HepG2 (cell line): ENCODE data around the gene MTMR3. TPM values are rescaled to one million over a fixed set of nuclear protein-coding genes. Genes with fewer than 3 reads are reported as not detected.

Experiments used
- ATAC-seq: fragments of 200-7000 bp; cut with Tn5 transposase; 3 replicates; pipeline ENCODE4 v1.9.1; 2020; ENCODE audit warnings: mild to moderate bottlenecking, moderate library complexity
- BruUV-seq: library from RNA; stranded (reverse); fragments of 400-500 nt; replicated peaks from 2 replicates; lab custom pipeline; 2021; lab: Mats Ljungman, UMichigan
- CTCF ChIA-PET: fragments of 300-600 bp; formaldehyde crosslinking; extraction: SDS; loops from one replicate; lab custom pipeline; 2021; ENCODE audit warnings: low total read pairs, inconsistent platforms, low intra/inter-chr PET ratio; lab: Yijun Ruan, JAX
- POLR2A ChIA-PET: fragments of 350-600 bp; sonication (Branson Sonifier 250); formaldehyde crosslinking; loops from one replicate; lab custom pipeline; 2020; ENCODE audit warnings: antibody characterized with exemption, inconsistent platforms; lab: Yijun Ruan, JAX
- DNase-seq: peaks from one replicate; pipeline ENCODE4 v3.0.0-alpha.2; 2015; ENCODE audit warnings: low spot score
- FAIRE-seq: peaks from 3 replicates; lab custom pipeline; 2011; peaks lifted over from hg19 to GRCh38; lab: Jason Lieb, UNC
- H2AFZ ChIP-seq: one replicate; pipeline ENCODE4 v1.6.1; 2011; ENCODE audit warnings: low read length, inconsistent platforms
- H3K27ac ChIP-seq: fragments of 300-600 bp; 3 replicates; pipeline ENCODE4 v1.8.0; 2011; ENCODE audit warnings: mixed run types, mild to moderate bottlenecking, mixed read lengths, low read length, inconsistent platforms; ENCODE audit not compliant: insufficient read depth; ENCODE audit errors: extremely low read length
- H3K27me3 ChIP-seq, 2 experiments: fragments of 200-600 bp in 1 of 2; 2 replicates in 1 of 2; 3 replicates in 1 of 2; pipeline versions ENCODE4 v1.6.0 to v1.8.0; 2011; ENCODE audit warnings: low read length in 2 of 2, mild to moderate bottlenecking in 2 of 2, moderate library complexity in 2 of 2, inconsistent platforms in 1 of 2; ENCODE audit not compliant: insufficient read depth in 2 of 2, control insufficient read depth in 1 of 2
- H3K36me3 ChIP-seq, 2 experiments: fragments of 200-600 bp in 1 of 2; replicated peaks in 1 of 2; 2 replicates in 1 of 2; 3 replicates in 1 of 2; pipeline versions ENCODE4 v1.5.1 to v1.8.0; 2011; ENCODE audit warnings: low read length in 2 of 2, inconsistent platforms in 1 of 2; ENCODE audit not compliant: insufficient read depth in 2 of 2, control insufficient read depth in 1 of 2
- H3K4me1 ChIP-seq: 2 replicates; pipeline ENCODE4 v1.5.1; 2012; ENCODE audit warnings: low read length, inconsistent platforms; ENCODE audit not compliant: insufficient read depth
- H3K4me2 ChIP-seq: 2 replicates; pipeline ENCODE4 v1.6.0; 2011; ENCODE audit warnings: low read depth, low read length, inconsistent platforms
- H3K4me3 ChIP-seq, 3 experiments: fragments of 200-600 bp in 1 of 3; sonication (generic), shearing (Covaris generic) in 1 of 3; replicated peaks in 1 of 3; 2 replicates each; pipeline ENCODE4 v1.5.1; 2011 to 2016; ENCODE audit warnings: low read length in 3 of 3, inconsistent platforms in 2 of 3, low read depth in 2 of 3, mild to moderate bottlenecking in 2 of 3, control low read depth in 1 of 3, mixed read lengths in 1 of 3; ENCODE audit not compliant: insufficient read depth in 1 of 3
- H3K79me2 ChIP-seq: one replicate; pipeline ENCODE4 v1.6.1; 2011; ENCODE audit warnings: low read length, inconsistent platforms; ENCODE audit not compliant: insufficient read depth
- H3K9ac ChIP-seq: 2 replicates; pipeline ENCODE4 v1.6.0; 2011; ENCODE audit warnings: mild to moderate bottlenecking, low read depth, low read length, inconsistent platforms; ENCODE audit not compliant: insufficient read depth
- H3K9me3 ChIP-seq: 2 replicates; pipeline ENCODE4 v1.5.1; 2012; ENCODE audit warnings: mild to moderate bottlenecking, low read length
- H4K20me1 ChIP-seq: 2 replicates; pipeline ENCODE4 v1.6.0; 2011; ENCODE audit warnings: inconsistent platforms, mild to moderate bottlenecking, low read length, moderate library complexity; ENCODE audit not compliant: insufficient read depth
- MAFF ChIP-seq: IDR thresholded peaks from 2 replicates; pipeline ENCODE4 v1.6.1; 2011; ENCODE audit warnings: low read depth, low read length, improper control_type of control experiment
- MAFK ChIP-seq, 2 experiments: IDR thresholded peaks in 1 of 2; conservative IDR thresholded peaks in 1 of 2; 2 replicates each; pipeline ENCODE4 v1.6.1; 2011; ENCODE audit warnings: improper control_type of control experiment in 2 of 2, low read length in 2 of 2
- PAX8 ChIP-seq: sonication (generic); formaldehyde crosslinking; IDR thresholded peaks from 2 replicates; pipeline ENCODE4 v1.8.0; 2022; ENCODE audit warnings: mild to moderate bottlenecking, missing genetic modification reagents, borderline replicate concordance
- ZNF331 ChIP-seq: sonication (generic); formaldehyde crosslinking; IDR thresholded peaks from 2 replicates; pipeline ENCODE4 v1.4.0; 2020; ENCODE audit warnings: missing genetic modification reagents
- WGBS: methylation state at CpG from one replicate; pipeline ENCODE4 v1.1.6; 2017; ENCODE audit warnings: low lambda C conversion rate; 5-methylcytosine and 5-hydroxymethylcytosine counted together
- in situ Hi-C: cut with HindIII; loops from 2 replicates; pipeline ENCODE4 v1.10.0; 2017; ENCODE audit warnings: low pct_unique_long_range_greater_than_20kb; ENCODE audit not compliant: extremely low pct_ligation_motif_present
- intact Hi-C: fragments of 100-400 bp; cut with micrococcal nuclease; formaldehyde crosslinking; loops from one replicate; pipeline ENCODE4 v1.10.0; 2022; ENCODE audit not compliant: unreplicated experiment
- polyA plus RNA-seq, 8 experiments: library from polyadenylated mRNA; depleted of rRNA in 3 of 8; stranded (reverse) in 7 of 8; unstranded in 1 of 8; fragments of >200 nt; fragmentation: Illumina TruSeq in 4 of 8; extraction: Trizol in 4 of 8; gene quantifications; 2 replicates each; pipeline versions ENCODE4 v1.2.1 to v1.2.3, GENCODE V29; 2011 to 2016; ENCODE audit warnings: low read depth in 4 of 8, missing spikeins in 1 of 8, mixed read lengths in 1 of 8; ENCODE audit not compliant: insufficient read depth in 1 of 8
- total RNA-seq, 5 experiments: library from RNA; depleted of rRNA; stranded (reverse); fragments of >200 nt; fragmentation: Illumina TruSeq; extraction: Trizol; gene quantifications; 2 replicates each; pipeline ENCODE4 v1.2.3, GENCODE V29; 2016; ENCODE audit warnings: low read depth in 1 of 5
- TF ChIP-seq, protein P1 (sequence below): sonication (generic); formaldehyde crosslinking; IDR thresholded peaks from 2 replicates; pipeline ENCODE4 v1.4.0; 2020; ENCODE audit warnings: missing genetic modification reagents
- TF ChIP-seq, protein P2 (sequence below): IDR thresholded peaks from 2 replicates; pipeline ENCODE4 v1.6.1; 2018; ENCODE audit warnings: missing genetic modification reagents

MTMR3 gene
- total and polyA plus RNA-seq, 2 of the 13 experiments (the other 11 are each of a cell fraction or from before 2014, with no cell fraction given): 12.6 to 24.8 TPM

DNA sequence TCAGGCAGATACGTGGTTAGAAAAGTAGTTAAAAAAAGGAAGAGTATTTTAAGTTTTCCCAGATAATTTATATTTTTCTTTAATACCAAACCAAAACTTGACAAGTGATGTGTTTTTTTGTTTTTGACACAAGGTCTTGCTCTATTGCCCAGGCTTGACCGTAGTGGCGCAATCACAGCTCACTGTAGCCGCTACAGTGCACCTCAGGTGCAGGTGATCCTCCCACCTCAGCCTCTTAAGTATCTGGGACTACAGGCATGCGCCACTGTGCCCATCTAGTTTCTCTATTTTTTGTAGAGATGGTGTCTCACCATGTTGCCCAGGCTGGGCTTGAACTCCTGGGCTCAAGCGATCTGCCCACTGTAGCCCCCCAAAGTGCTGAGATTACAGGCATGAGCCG is 92.5 kb downstream of the MTMR3 start:
- TF ChIP-seq ZNF331 (CRISPR knock-in tag): no peak
- TF ChIP-seq, protein P1, sequence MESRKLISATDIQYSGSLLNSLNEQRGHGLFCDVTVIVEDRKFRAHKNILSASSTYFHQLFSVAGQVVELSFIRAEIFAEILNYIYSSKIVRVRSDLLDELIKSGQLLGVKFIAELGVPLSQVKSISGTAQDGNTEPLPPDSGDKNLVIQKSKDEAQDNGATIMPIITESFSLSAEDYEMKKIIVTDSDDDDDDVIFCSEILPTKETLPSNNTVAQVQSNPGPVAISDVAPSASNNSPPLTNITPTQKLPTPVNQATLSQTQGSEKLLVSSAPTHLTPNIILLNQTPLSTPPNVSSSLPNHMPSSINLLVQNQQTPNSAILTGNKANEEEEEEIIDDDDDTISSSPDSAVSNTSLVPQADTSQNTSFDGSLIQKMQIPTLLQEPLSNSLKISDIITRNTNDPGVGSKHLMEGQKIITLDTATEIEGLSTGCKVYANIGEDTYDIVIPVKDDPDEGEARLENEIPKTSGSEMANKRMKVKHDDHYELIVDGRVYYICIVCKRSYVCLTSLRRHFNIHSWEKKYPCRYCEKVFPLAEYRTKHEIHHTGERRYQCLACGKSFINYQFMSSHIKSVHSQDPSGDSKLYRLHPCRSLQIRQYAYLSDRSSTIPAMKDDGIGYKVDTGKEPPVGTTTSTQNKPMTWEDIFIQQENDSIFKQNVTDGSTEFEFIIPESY (CRISPR knock-in tag): peak; percentile 11; the same call in 1 of the 2 replicates
- Histone ChIP-seq H3K79me2 (no peaks in the 10 kb centered on the region), H3K27ac (no peak overlapping the region), H4K20me1 (no peaks in the 10 kb centered on the region), H3K9ac (no peak overlapping the region), H2AFZ (no peak overlapping the region), H3K9me3 (no peaks in the 10 kb centered on the region), H3K4me2 (no peak overlapping the region), H3K27me3 (no peaks in the 10 kb centered on the region), H3K36me3 (peaks cover 0 to 11% of the 10 kb centered on the region in 2 experiments; a peak in 3 of 5 replicates), H3K4me1 (no peaks in the 10 kb centered on the region), H3K4me3 (no peak overlapping the region)
- in situ Hi-C loops (no loop called here), intact Hi-C loops (no loop called here)
- POLR2A ChIA-PET: no interaction called here
- BruUV-seq: no TSS peak
- no peak for DNase-seq
- CTCF ChIA-PET: no interaction called here
- FAIRE-seq: no peak
- WGBS: 97% methylated on average over 7 of the region's 7 CpGs
- ATAC-seq: no peak

DNA sequence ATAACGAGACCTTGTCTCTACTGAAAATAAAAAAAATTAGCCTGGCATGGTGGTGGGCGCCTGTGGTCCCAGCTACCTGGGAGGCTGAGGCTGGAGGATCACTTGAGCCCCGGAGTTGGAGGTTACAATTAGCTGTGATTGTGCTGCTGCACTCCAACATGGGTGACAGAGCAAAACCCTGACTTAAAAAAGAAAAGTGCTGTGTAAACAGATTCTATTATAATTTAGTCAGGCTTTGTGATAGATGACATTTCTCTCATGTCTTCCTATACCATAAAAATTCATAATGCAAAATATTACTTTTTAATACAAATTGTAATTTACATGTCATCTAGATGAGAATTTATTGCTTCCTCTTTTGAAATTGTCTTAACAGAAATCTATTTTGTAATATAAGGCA is 94.1 kb downstream of the MTMR3 start:
- 97% methylated on average over 3 of the region's 3 CpGs for WGBS
- in situ Hi-C loops: no loop called here

More for the DNA sequence above, 94.1 kb downstream of the MTMR3 start:
- Histone ChIP-seq H3K36me3 (peaks cover 2 to 9% of the 10 kb centered on the region in 2 experiments; a peak in 3 of 5 replicates), H2AFZ (no peak overlapping the region), H3K4me3 (no peak overlapping the region), H3K79me2 (no peaks in the 10 kb centered on the region), H3K27me3 (no peaks in the 10 kb centered on the region), H3K4me1 (no peaks in the 10 kb centered on the region)
- no peak for ATAC-seq
- BruUV-seq: no TSS peak
- POLR2A ChIA-PET: no interaction called here
- no peak for DNase-seq
- TF ChIP-seq, protein P2, sequence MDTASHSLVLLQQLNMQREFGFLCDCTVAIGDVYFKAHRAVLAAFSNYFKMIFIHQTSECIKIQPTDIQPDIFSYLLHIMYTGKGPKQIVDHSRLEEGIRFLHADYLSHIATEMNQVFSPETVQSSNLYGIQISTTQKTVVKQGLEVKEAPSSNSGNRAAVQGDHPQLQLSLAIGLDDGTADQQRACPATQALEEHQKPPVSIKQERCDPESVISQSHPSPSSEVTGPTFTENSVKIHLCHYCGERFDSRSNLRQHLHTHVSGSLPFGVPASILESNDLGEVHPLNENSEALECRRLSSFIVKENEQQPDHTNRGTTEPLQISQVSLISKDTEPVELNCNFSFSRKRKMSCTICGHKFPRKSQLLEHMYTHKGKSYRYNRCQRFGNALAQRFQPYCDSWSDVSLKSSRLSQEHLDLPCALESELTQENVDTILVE: no peak
- TF ChIP-seq MAFK (conservative IDR thresholded peaks at IDR 0.05 in 1 of 2, IDR thresholded peaks at IDR 0.05 in 1 of 2; ENCODE audit: low read length in 2 of 2): peak; percentile 21 to 59; a peak in 2 of 4 replicates
- no peak for TF ChIP-seq PAX8
- TF ChIP-seq MAFF: peak; percentile 37; the same call in 1 of the 2 replicates
- TF ChIP-seq, all 625 proteins: peak for 2
- no peaks in the 10 kb centered on the region for H3K9me3 ChIP-seq
- H3K27ac ChIP-seq: no peak overlapping the region
- no peaks in the 10 kb centered on the region for H4K20me1 ChIP-seq
- CTCF ChIA-PET: no interaction called here
- no peak overlapping the region for H3K9ac ChIP-seq
- H3K4me2 ChIP-seq: no peak overlapping the region
- no peak for FAIRE-seq
- intact Hi-C loops: no loop called here
